Suprapubic skin (tissue), 4 donors: ENCODE measurements around the gene FASN. TPM values are rescaled to one million over a fixed set of nuclear protein-coding genes. Genes with fewer than 3 reads are reported as not detected.

ENCODE experiments used
- DNase-seq, 2 donors: peaks; one replicate each; pipeline ENCODE4 v3.0.0-alpha.2; 2019; ENCODE audit warnings: low spot score in 2 of 2
- H3K27ac ChIP-seq: fragments of 200-600 bp; sonication (generic); one replicate; pipeline ENCODE4 v1.5.1; 2019
- H3K27me3 ChIP-seq: fragments of 200-600 bp; sonication (generic); one replicate; pipeline ENCODE4 v1.5.1; 2019
- H3K36me3 ChIP-seq: fragments of 200-600 bp; sonication (generic); one replicate; pipeline ENCODE4 v1.5.1; 2019
- H3K4me1 ChIP-seq: fragments of 200-600 bp; sonication (generic); one replicate; pipeline ENCODE4 v1.5.1; 2019
- H3K4me3 ChIP-seq: fragments of 200-600 bp; sonication (generic); one replicate; pipeline ENCODE4 v1.5.1; 2019; ENCODE audit warnings: mild to moderate bottlenecking
- H3K9me3 ChIP-seq: fragments of 200-600 bp; sonication (generic); one replicate; pipeline ENCODE4 v1.5.1; 2019
- EP300 ChIP-seq: sonication (generic); formaldehyde crosslinking; IDR thresholded peaks from one replicate; pipeline ENCODE4 v1.6.1; 2017; ENCODE audit warnings: antibody characterized with exemption
- POLR2A ChIP-seq, 2 donors: fragments of 450-650 bp; IDR thresholded peaks; one replicate each; pipeline ENCODE4 v1.6.1; 2017; ENCODE audit warnings: antibody characterized with exemption in 2 of 2, mild to moderate bottlenecking in 2 of 2, moderate library complexity in 2 of 2
- POLR2AphosphoS5 ChIP-seq, 3 donors: sonication (generic); formaldehyde crosslinking; IDR thresholded peaks; one replicate each; pipeline ENCODE4 v1.6.1; 2017; ENCODE audit warnings: antibody characterized with exemption in 3 of 3
- WGBS: methylation state at CpG from one replicate; pipeline ENCODE4 v1.1.5; 2018; 5-methylcytosine and 5-hydroxymethylcytosine counted together
- total RNA-seq, 4 donors: library from RNA; depleted of rRNA; stranded (reverse); fragments of >200 nt; gene quantifications; one replicate each; pipeline ENCODE4 v1.1.0, GENCODE V29; 2016
- TF ChIP-seq, protein P1 (sequence below), 2 donors: fragments of 200-600 bp in 1 of 2; fragments of 450-650 bp in 1 of 2; sonication (generic) in 1 of 2; IDR thresholded peaks; one replicate each; pipeline ENCODE4 v1.5.1; 2016 to 2019; ENCODE audit warnings: antibody characterized with exemption in 2 of 2, mild to moderate bottlenecking in 1 of 2, moderate library complexity in 1 of 2

Gene FASN
- total RNA-seq, 4 donors from 2014 or later, result 278 to 464 (median 359) TPM

DNA sequence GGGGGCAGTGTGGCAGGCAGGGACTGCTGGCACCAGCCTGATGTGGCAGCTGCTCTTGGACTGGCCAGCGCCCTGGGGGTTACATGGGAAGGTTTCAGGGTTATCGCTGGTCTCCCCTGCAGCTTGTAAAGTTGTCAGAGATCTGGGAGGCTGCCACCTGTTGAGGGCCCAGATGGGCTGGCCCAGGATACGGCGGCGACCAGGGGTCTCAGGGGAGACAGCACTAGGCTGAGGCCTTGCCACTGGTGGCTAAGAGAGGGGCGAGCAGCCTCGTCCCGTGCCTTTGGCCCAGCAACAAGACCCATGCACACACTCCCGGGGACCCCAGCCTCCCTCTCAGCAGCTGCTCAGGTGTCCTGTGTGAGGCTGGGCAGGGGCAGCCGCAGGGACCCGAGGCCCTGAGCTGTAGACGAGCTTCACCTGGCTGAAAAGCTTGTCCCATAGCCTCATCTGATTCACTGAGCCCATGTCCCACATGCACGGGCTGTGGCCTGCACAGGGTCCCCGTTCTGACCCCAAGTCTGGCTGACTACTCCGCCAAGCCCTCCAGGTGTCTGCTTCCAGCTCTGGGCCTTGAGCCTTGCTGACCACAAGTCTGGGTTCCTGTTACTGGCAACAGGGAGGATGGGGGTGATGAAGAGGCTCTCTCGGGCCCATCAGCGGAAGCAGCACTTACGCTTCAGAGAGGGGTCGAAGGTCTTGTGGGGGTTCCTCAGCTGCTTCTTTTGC lies 38.6 kb downstream of the FASN start:
- Histone ChIP-seq H3K27ac (no peak overlapping the region), H3K36me3 (peaks cover 95% of the 10 kb centered on the region), H3K4me1 (peaks cover 24% of the 10 kb centered on the region), H3K27me3 (no peaks in the 10 kb centered on the region), H3K9me3 (no peaks in the 10 kb centered on the region), H3K4me3 (no peak overlapping the region)
- no peak for TF ChIP-seq POLR2AphosphoS5 (IDR thresholded peaks at IDR 0.05)
- TF ChIP-seq, protein P1, sequence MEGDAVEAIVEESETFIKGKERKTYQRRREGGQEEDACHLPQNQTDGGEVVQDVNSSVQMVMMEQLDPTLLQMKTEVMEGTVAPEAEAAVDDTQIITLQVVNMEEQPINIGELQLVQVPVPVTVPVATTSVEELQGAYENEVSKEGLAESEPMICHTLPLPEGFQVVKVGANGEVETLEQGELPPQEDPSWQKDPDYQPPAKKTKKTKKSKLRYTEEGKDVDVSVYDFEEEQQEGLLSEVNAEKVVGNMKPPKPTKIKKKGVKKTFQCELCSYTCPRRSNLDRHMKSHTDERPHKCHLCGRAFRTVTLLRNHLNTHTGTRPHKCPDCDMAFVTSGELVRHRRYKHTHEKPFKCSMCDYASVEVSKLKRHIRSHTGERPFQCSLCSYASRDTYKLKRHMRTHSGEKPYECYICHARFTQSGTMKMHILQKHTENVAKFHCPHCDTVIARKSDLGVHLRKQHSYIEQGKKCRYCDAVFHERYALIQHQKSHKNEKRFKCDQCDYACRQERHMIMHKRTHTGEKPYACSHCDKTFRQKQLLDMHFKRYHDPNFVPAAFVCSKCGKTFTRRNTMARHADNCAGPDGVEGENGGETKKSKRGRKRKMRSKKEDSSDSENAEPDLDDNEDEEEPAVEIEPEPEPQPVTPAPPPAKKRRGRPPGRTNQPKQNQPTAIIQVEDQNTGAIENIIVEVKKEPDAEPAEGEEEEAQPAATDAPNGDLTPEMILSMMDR (IDR thresholded peaks at IDR 0.05), result no peak
- no peak for TF ChIP-seq EP300
- no peak for TF ChIP-seq POLR2A (IDR thresholded peaks at IDR 0.05)
- DNase-seq, result no peak
- 72% methylated on average over 11 of the region's 19 CpGs for WGBS

- no peak for DNase-seq
- no peak for TF ChIP-seq POLR2A (IDR thresholded peaks at IDR 0.05)
- TF ChIP-seq EP300, result no peak
- Histone ChIP-seq H3K27ac (no peak overlapping the region), H3K4me3 (no peak overlapping the region), H3K9me3 (no peaks in the 10 kb centered on the region), H3K36me3 (peaks cover 96% of the 10 kb centered on the region), H3K27me3 (no peaks in the 10 kb centered on the region), H3K4me1 (peaks cover 21% of the 10 kb centered on the region)
- 89% methylated on average over 3 of the region's 10 CpGs for WGBS
Observed at GRCh38 chr17:82058855-82059249, 39.2 kb downstream of the FASN start.

DNA sequence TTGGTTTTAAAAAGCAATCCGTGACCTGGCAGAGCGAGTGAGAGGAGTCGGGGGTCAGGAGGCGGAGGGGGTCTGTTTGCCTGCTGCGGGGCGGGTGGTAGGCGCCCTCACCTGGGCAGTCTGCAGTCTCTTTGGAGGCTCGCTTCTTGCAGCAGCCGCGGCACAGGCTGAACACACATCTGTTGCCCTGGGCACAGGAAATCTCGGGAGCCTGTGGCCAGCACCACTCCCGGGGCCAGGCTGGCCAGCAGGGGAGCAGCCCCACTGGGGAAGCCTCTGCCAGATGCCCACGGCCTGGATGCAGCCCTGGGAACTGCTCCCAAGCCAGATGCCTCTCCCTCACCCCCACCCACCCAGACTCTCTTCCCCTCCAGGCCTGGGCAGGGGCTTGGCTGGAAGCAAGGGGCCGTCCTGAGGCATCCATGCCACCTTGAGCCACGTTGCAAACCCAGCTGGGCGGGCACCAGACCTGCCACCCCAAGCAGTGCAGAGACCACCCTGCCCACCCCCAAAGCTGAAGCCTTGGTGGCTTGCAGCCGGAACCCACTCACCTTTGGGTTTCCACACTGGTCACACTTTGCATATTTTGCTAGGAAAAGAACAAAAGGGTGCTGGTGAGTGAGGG lies 39.7 kb downstream of the FASN start:
- H3K4me1 ChIP-seq, result peaks cover 21% of the 10 kb centered on the region
- peaks cover 98% of the 10 kb centered on the region for H3K36me3 ChIP-seq
- no peak overlapping the region for H3K27ac ChIP-seq
- no peak for TF ChIP-seq POLR2A (IDR thresholded peaks at IDR 0.05)
- TF ChIP-seq, protein P1 (IDR thresholded peaks at IDR 0.05), result no peak
- no peak for TF ChIP-seq EP300
- no peak for TF ChIP-seq POLR2AphosphoS5 (IDR thresholded peaks at IDR 0.05)
- WGBS, result 62% methylated on average over 3 of the region's 17 CpGs
- no peaks in the 10 kb centered on the region for H3K27me3 ChIP-seq
- no peak for DNase-seq
- no peak overlapping the region for H3K4me3 ChIP-seq
- no peaks in the 10 kb centered on the region for H3K9me3 ChIP-seq

DNA sequence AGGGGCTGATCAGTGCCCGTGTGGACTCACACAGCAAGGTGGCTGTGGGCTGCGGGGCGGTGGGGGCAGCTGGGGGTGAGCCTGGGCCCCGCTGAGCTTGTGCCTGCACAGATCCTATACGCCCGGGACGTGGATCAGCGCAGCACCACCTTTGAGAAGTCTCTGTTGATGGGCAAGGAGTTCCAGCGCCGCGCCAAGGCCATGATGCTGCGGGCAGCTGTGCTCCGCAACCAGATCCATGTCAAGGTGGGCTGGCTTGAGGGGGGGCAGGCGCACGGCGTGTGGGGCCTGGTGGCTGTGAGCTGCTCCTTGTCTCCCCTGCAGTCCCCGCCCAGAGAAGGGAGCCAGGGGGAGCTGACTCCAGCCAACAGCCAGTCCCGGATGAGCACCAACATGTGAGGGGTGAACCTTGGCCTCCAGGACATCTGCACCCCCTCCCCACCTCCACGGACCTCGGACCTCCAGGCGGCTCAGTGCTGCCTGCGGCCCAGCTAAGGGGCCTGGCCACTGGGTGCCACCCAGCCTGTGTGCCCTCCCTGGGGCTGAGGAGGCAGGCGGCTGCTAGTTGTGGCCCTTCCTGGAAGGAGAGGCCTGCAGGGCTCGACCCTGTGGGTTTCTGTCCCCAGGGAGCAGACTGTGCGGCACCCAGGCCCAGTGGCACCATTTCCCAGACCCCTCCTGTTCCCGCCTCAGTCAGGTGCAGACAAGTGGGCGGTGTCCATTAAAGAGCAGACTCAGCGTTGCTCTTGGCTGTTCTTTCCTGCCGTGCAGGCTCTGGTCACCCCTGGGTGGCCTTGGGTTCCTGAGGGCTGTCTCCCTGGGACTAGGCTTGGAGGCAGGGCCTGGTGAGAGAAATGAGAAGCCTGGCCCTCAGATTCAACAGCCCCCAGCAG lies 41.1 kb downstream of the FASN start:
- H3K4me3 ChIP-seq, result no peak overlapping the region
- WGBS, result 84% methylated on average over 13 of the region's 29 CpGs
- DNase-seq, result no peak
- no peaks in the 10 kb centered on the region for H3K27me3 ChIP-seq
- H3K27ac ChIP-seq, result no peak overlapping the region
- no peaks in the 10 kb centered on the region for H3K9me3 ChIP-seq
- H3K36me3 ChIP-seq, result peaks cover 86% of the 10 kb centered on the region
- no peak for TF ChIP-seq POLR2A (IDR thresholded peaks at IDR 0.05)
- TF ChIP-seq, protein P1 (IDR thresholded peaks at IDR 0.05), result no peak
- no peak for TF ChIP-seq POLR2AphosphoS5 (IDR thresholded peaks at IDR 0.05)
- TF ChIP-seq EP300, result no peak
- H3K4me1 ChIP-seq, result peaks cover 24% of the 10 kb centered on the region

DNA sequence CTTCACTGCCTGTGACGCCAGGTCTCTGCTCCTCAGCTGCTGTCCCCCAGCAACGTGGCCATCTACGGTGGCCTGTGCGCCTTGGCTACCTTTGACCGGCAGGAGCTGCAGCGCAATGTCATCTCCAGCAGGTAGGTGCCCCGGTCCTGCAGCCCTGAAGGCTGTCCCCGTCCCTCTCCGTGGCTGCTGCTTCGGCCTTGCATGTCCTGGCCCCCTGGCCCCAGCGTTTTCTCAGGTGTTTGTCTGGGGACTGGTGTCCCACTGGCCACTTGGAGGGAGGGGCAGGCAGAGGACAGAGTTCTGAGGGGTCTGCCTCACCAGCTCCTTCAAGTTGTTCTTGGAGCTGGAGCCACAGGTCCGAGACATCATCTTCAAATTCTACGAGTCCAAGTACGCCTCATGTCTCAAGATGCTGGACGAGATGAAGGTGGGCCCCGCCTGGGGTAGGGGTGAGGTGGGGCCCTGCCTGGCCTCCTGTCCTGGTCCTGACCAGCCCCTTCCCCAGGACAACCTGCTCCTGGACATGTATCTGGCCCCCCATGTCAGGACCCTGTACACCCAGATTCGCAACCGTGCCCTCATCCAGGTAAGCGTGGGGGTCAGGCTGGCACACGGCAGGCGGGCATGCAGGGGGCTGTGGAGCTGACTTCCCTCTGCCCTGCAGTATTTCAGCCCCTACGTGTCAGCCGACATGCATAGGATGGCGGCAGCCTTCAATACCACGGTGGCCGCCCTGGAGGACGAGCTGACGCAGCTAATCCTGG lies 41.9 kb downstream of the FASN start:
- Histone ChIP-seq H3K27me3 (no peaks in the 10 kb centered on the region), H3K9me3 (no peaks in the 10 kb centered on the region), H3K36me3 (peaks cover 77% of the 10 kb centered on the region), H3K4me3 (no peak overlapping the region), H3K4me1 (peaks cover 24% of the 10 kb centered on the region), H3K27ac (no peak overlapping the region)
- WGBS, result 93% methylated on average over 13 of the region's 28 CpGs
- DNase-seq, result no peak
- no peak for TF ChIP-seq POLR2AphosphoS5 (IDR thresholded peaks at IDR 0.05)
- TF ChIP-seq, protein P1 (IDR thresholded peaks at IDR 0.05), result no peak
- TF ChIP-seq POLR2A (IDR thresholded peaks at IDR 0.05), result no peak
- TF ChIP-seq EP300, result no peak
